H1 (cell line): ENCODE results near the gene ALDH1B1. TPM values are rescaled to one million over a fixed set of nuclear protein-coding genes. Genes with fewer than 3 reads are reported as not detected.

ENCODE experiments used
- CTCF ChIA-PET: fragments of 300-600 bp; sonication (Branson Sonifier 250); formaldehyde crosslinking; loops from one replicate; lab custom pipeline; 2021; ENCODE audit not compliant: partially characterized antibody; lab: Charles Lee
- POLR2A ChIA-PET: fragments of 300-600 bp; sonication (Branson Sonifier 250); formaldehyde crosslinking; loops from one replicate; lab custom pipeline; 2021; ENCODE audit warnings: inconsistent platforms; ENCODE audit not compliant: partially characterized antibody; lab: Charles Lee
- DNase-seq, 2 experiments: peaks; one replicate each; pipeline versions ENCODE4 v3.0.0 to v3.0.0-alpha.2; 2010 to 2022; ENCODE audit warnings: low spot score in 2 of 2, low read depth in 1 of 2, mixed read lengths in 1 of 2
- FAIRE-seq: peaks from 2 replicates; lab custom pipeline; 2011; peaks lifted over from hg19 to GRCh38; lab: Jason Lieb, UNC
- H2AFZ ChIP-seq: 2 replicates; pipeline ENCODE4 v1.8.1; 2012; ENCODE audit warnings: low read length, inconsistent platforms
- H2AK5ac ChIP-seq: 2 replicates; pipeline ENCODE4 v1.6.1; 2013; ENCODE audit warnings: low read depth, low read length
- H2BK120ac ChIP-seq: replicated peaks from 2 replicates; pipeline ENCODE3; 2013; ENCODE audit warnings: low read depth, low read length, inconsistent platforms
- H2BK12ac ChIP-seq: 2 replicates; pipeline ENCODE4 v1.6.1; 2013; ENCODE audit warnings: low read depth, low read length
- H2BK15ac ChIP-seq: 2 replicates; pipeline ENCODE4 v1.6.1; 2013; ENCODE audit warnings: low read length
- H2BK20ac ChIP-seq: 2 replicates; pipeline ENCODE4 v1.6.1; 2013; ENCODE audit warnings: low read length
- H2BK5ac ChIP-seq: 2 replicates; pipeline ENCODE4 v1.6.1; 2013; ENCODE audit warnings: low read depth, low read length
- H3K14ac ChIP-seq: 2 replicates; pipeline ENCODE4 v1.6.1; 2013; ENCODE audit warnings: inconsistent platforms; ENCODE audit not compliant: insufficient read length
- H3K18ac ChIP-seq: 2 replicates; pipeline ENCODE4 v1.6.1; 2013; ENCODE audit warnings: low read length; ENCODE audit errors: extremely low read depth
- H3K23ac ChIP-seq: 2 replicates; pipeline ENCODE4 v1.6.1; 2013; ENCODE audit warnings: inconsistent platforms; ENCODE audit not compliant: insufficient read length
- H3K23me2 ChIP-seq: 2 replicates; pipeline ENCODE4 v1.6.1; 2013; ENCODE audit warnings: low read depth, low read length
- H3K27ac ChIP-seq: 2 replicates; pipeline ENCODE4 v1.6.1; 2011; ENCODE audit warnings: low read depth, low read length, inconsistent platforms
- H3K27me3 ChIP-seq, 4 experiments: replicated peaks in 1 of 4; 1 replicate in 1 of 4; 2 replicates in 3 of 4; pipeline versions ENCODE4 v1.6.1 to v1.8.1; 2011 to 2013; ENCODE audit warnings: low read length in 3 of 4, mild to moderate bottlenecking in 3 of 4, inconsistent platforms in 2 of 4, mixed read lengths in 2 of 4, moderate library complexity in 1 of 4; ENCODE audit not compliant: control insufficient read depth in 3 of 4, insufficient read depth in 3 of 4; ENCODE audit errors: extremely low read depth in 1 of 4
- H3K36me3 ChIP-seq, 4 experiments: 2 replicates each; pipeline versions ENCODE4 v1.6.1 to v1.8.1; 2011 to 2013; ENCODE audit warnings: mild to moderate bottlenecking in 4 of 4, low read length in 3 of 4, moderate library complexity in 2 of 4, control low read depth in 1 of 4, inconsistent platforms in 1 of 4; ENCODE audit not compliant: insufficient read depth in 4 of 4, control insufficient read depth in 2 of 4
- H3K4ac ChIP-seq: replicated peaks from 2 replicates; pipeline ENCODE3; 2013; ENCODE audit warnings: low read length, low read depth, mixed read lengths, inconsistent platforms; ENCODE audit not compliant: insufficient read length
- H3K4me1 ChIP-seq, 4 experiments: replicated peaks in 1 of 4; 1 replicate in 1 of 4; 2 replicates in 3 of 4; pipeline versions ENCODE4 v1.6.1 to v1.8.1; 2011 to 2013; ENCODE audit warnings: low read length in 3 of 4, inconsistent platforms in 2 of 4, mixed read lengths in 1 of 4; ENCODE audit not compliant: insufficient read depth in 4 of 4, control insufficient read depth in 3 of 4
- H3K4me2 ChIP-seq, 2 experiments: 2 replicates each; pipeline versions ENCODE4 v1.6.1 to v1.8.1; 2011 to 2013; ENCODE audit warnings: low read depth in 2 of 2, low read length in 2 of 2, control low read depth in 1 of 2, inconsistent platforms in 1 of 2, mild to moderate bottlenecking in 1 of 2; ENCODE audit not compliant: insufficient read depth in 1 of 2
- H3K4me3 ChIP-seq, 4 experiments: fragments of 200-600, 300-600 bp in 1 of 4; sonication (generic), shearing (Covaris generic), sonication (Bioruptor Twin) in 1 of 4; 2 replicates each; pipeline versions ENCODE4 v1.5.1 to v1.8.1; 2011 to 2016; ENCODE audit warnings: low read length in 4 of 4, low read depth in 3 of 4, control low read depth in 2 of 4, inconsistent platforms in 2 of 4, mild to moderate bottlenecking in 2 of 4, mixed read lengths in 1 of 4, moderate library complexity in 1 of 4; ENCODE audit not compliant: insufficient read depth in 2 of 4; ENCODE audit errors: extremely low read depth in 1 of 4
- H3K56ac ChIP-seq: replicated peaks from 2 replicates; pipeline ENCODE3; 2013; ENCODE audit warnings: low read depth, mild to moderate bottlenecking, mixed read lengths, low read length, inconsistent platforms; ENCODE audit not compliant: insufficient read length
- H3K79me1 ChIP-seq: 2 replicates; pipeline ENCODE4 v1.6.1; 2013; ENCODE audit warnings: low read depth, low read length, control low read depth
- H3K79me2 ChIP-seq, 2 experiments: 2 replicates each; pipeline versions ENCODE4 v1.6.1 to v1.8.1; 2012 to 2013; ENCODE audit warnings: low read length in 2 of 2, mild to moderate bottlenecking in 2 of 2, inconsistent platforms in 1 of 2; ENCODE audit not compliant: insufficient read depth in 2 of 2, control insufficient read depth in 1 of 2
- H3K9ac ChIP-seq, 4 experiments: replicated peaks in 1 of 4; 1 replicate in 1 of 4; 2 replicates in 3 of 4; pipeline versions ENCODE4 v1.6.1 to v1.8.1; 2011 to 2013; ENCODE audit warnings: low read depth in 3 of 4, low read length in 3 of 4, control low read depth in 2 of 4, mild to moderate bottlenecking in 2 of 4, moderate library complexity in 2 of 4, inconsistent platforms in 1 of 4; ENCODE audit errors: extremely low read depth in 1 of 4
- H3K9me3 ChIP-seq, 2 experiments: 2 replicates each; pipeline versions ENCODE4 v1.6.1 to v1.8.1; 2012 to 2013; ENCODE audit warnings: mild to moderate bottlenecking in 2 of 2, moderate library complexity in 2 of 2, control low read depth in 1 of 2, inconsistent platforms in 1 of 2, low read depth in 1 of 2, low read length in 1 of 2, mixed read lengths in 1 of 2; ENCODE audit not compliant: insufficient read depth in 2 of 2
- H4K20me1 ChIP-seq, 2 experiments: replicated peaks in 1 of 2; 2 replicates each; pipeline versions ENCODE3 to v1.8.1; 2011 to 2013; ENCODE audit warnings: inconsistent platforms in 2 of 2, low read length in 2 of 2, mild to moderate bottlenecking in 1 of 2; ENCODE audit not compliant: insufficient read depth in 2 of 2, control insufficient read depth in 1 of 2
- H4K5ac ChIP-seq: 2 replicates; pipeline ENCODE4 v1.6.1; 2013; ENCODE audit warnings: low read length, low read depth, mixed read lengths, inconsistent platforms; ENCODE audit not compliant: insufficient read length
- H4K8ac ChIP-seq: 2 replicates; pipeline ENCODE4 v1.8.0; 2013; ENCODE audit warnings: mild to moderate bottlenecking, moderate library complexity, low read length, inconsistent platforms; ENCODE audit not compliant: insufficient read depth; ENCODE audit errors: extremely low read depth
- H4K91ac ChIP-seq: replicated peaks from 2 replicates; pipeline ENCODE3; 2013; ENCODE audit warnings: low read length, mixed read lengths, inconsistent platforms; ENCODE audit not compliant: insufficient read length
- ATF2 ChIP-seq: IDR thresholded peaks from 2 replicates; pipeline ENCODE4 v1.6.1; 2012; ENCODE audit warnings: low read length, inconsistent platforms
- CBX8 ChIP-seq: fragments of 300-800, 300-1000 bp; sonication (generic); IDR thresholded peaks from 2 replicates; pipeline ENCODE4 v1.7.1; 2016; ENCODE audit warnings: low read depth, low read length, borderline replicate concordance
- CREB1 ChIP-seq: IDR thresholded peaks from 2 replicates; pipeline ENCODE4 v1.6.1; 2012; ENCODE audit warnings: inconsistent platforms
- EZH2 ChIP-seq: fragments of 200-600 bp; sonication (generic); IDR thresholded peaks from 2 replicates; pipeline ENCODE4 v1.7.1; 2012; ENCODE audit warnings: low read depth, mild to moderate bottlenecking, moderate library complexity, low read length, inconsistent platforms; ENCODE audit not compliant: severe bottlenecking
- KDM1A ChIP-seq: fragments of 200-600, 300-600 bp; sonication (generic); IDR thresholded peaks from 2 replicates; pipeline ENCODE4 v1.7.1; 2016; ENCODE audit warnings: mild to moderate bottlenecking, low read length, borderline replicate concordance
- PHF8 ChIP-seq: fragments of 200-600 bp; sonication (generic); conservative IDR thresholded peaks from 2 replicates; pipeline ENCODE4 v1.7.1; 2012; ENCODE audit warnings: low read depth, mild to moderate bottlenecking, inconsistent platforms, low read length, moderate library complexity
- POLR2AphosphoS5 ChIP-seq: IDR thresholded peaks from 2 replicates; pipeline ENCODE4 v1.6.1; 2011; ENCODE audit warnings: low read depth, low read length
- RFX5 ChIP-seq: IDR thresholded peaks from 2 replicates; pipeline ENCODE4 v1.6.1; 2011; ENCODE audit warnings: low read depth, low read length, improper control_type of control experiment, borderline replicate concordance
- SP1 ChIP-seq: IDR thresholded peaks from 2 replicates; pipeline ENCODE4 v1.6.1; 2011; ENCODE audit warnings: low read depth, low read length
- SP2 ChIP-seq: IDR thresholded peaks from 2 replicates; pipeline ENCODE4 v1.6.1; 2012; ENCODE audit warnings: mild to moderate bottlenecking, low read length, inconsistent platforms
- WGBS, 2 experiments: shearing (Covaris generic) in 1 of 2; methylation state at CpG; one replicate each; pipeline versions ENCODE4 v1.1.6 to v1.1.7; 2013 to 2015; ENCODE audit warnings: low lambda C conversion rate in 2 of 2, mixed read lengths in 2 of 2, inconsistent platforms in 1 of 2, low coverage in 1 of 2, missing lambda C conversion rate in 1 of 2; ENCODE audit not compliant: insufficient replicate concordance in 2 of 2, insufficient coverage in 1 of 2, insufficient read length in 1 of 2; ENCODE audit errors: extremely low coverage in 1 of 2, missing lambda C conversion rate in 1 of 2; 5-methylcytosine and 5-hydroxymethylcytosine counted together
- polyA plus RNA-seq, 7 experiments: library from polyadenylated mRNA; depleted of rRNA in 3 of 7; stranded (reverse) in 5 of 7; unstranded in 2 of 7; fragments of >200 nt in 5 of 7; fragments of 200-250 nt in 2 of 7; gene quantifications; 1 replicate in 5 of 7; 2 replicates in 1 of 7; 4 replicates in 1 of 7; pipeline versions ENCODE4 v1.2.1 to v1.2.3, GENCODE V29; 2011 to 2013; ENCODE audit warnings: missing spikeins in 2 of 7, mixed read lengths in 2 of 7
- total RNA-seq: library from RNA; stranded (reverse); fragmentation: NEBNext Ultra II Directional; extraction: Animal tissue kit (Norgen Biotek cat#: 25700); gene quantifications from 2 replicates; pipeline ENCODE4 v1.2.1, GENCODE V29; 2021

Gene ALDH1B1
- total and polyA plus RNA-seq, 2 of the 8 experiments (the other 6 are each of a cell fraction or from before 2014, with no cell fraction given), result 41.6 to 78.7 TPM

- Histone ChIP-seq H3K23ac (no peak overlapping the region), H4K5ac (no peak overlapping the region), H2AFZ (no peak overlapping the region), H4K91ac (no peak overlapping the region), H2BK120ac (no peak overlapping the region), H3K36me3 (no peaks in the 10 kb centered on the region), H2BK12ac (no peak overlapping the region), H3K4ac (no peak overlapping the region), H3K4me3 (no peak overlapping the region), H3K27ac (no peak overlapping the region), H3K79me1 (no peaks in the 10 kb centered on the region), H4K8ac (no peak overlapping the region), H3K4me2 (no peak overlapping the region), H4K20me1 (no peaks in the 10 kb centered on the region), H3K14ac (no peak overlapping the region), H2AK5ac (no peak overlapping the region), H2BK15ac (no peak overlapping the region), H3K27me3 (no peaks in the 10 kb centered on the region), H2BK5ac (no peak overlapping the region), H3K56ac (no peak overlapping the region), H3K18ac (no peak overlapping the region), H3K4me1 (no peaks in the 10 kb centered on the region), H3K23me2 (no peaks in the 10 kb centered on the region), H2BK20ac (no peak overlapping the region), H3K9ac (no peak overlapping the region), H3K9me3 (0 out of 4 replicates have a peak, but pooled peaks cover 0 to 5% of the 10 kb centered on the region in 2 experiments), H3K79me2 (no peaks in the 10 kb centered on the region)
- FAIRE-seq (no peak), DNase-seq (no peak)
- CTCF ChIA-PET, result interaction anchor here (0.7 to 1.6 kb wide), 2 partner anchors 22 to 105 kb away, joined by 4 to 5 read pairs; no protein-coding TSS in a partner anchor
- WGBS, 2 experiments, result 89% methylated on average over 3 of the region's 3 CpGs; no CpG with 5 or more reads in 1 of the 2 experiments
- TF ChIP-seq SP2, result no peak
- TF ChIP-seq POLR2AphosphoS5, result no peak
- no peak for TF ChIP-seq PHF8
- TF ChIP-seq ATF2, result no peak
- TF ChIP-seq CREB1, result no peak
- no peak for TF ChIP-seq RFX5
- TF ChIP-seq EZH2, result no peak
- no peak for TF ChIP-seq KDM1A
- no peak for TF ChIP-seq CBX8
- TF ChIP-seq SP1, result no peak
- POLR2A ChIA-PET, result no interaction called here
These were observed 46.9 kb downstream of the ALDH1B1 start for GRCh38 chr9:38439291-38439915.
